Cardiac muscle cell (in vitro differentiated cells and primary cell): Measurements from ENCODE around the gene GRID1. TPM values are rescaled to one million over a fixed set of nuclear protein-coding genes. Genes with fewer than 3 reads are reported as not detected.

ENCODE experiments used
- DNase-seq, 2 donors: peaks; one replicate each; pipeline versions ENCODE4 v3.0.0 to v3.0.0-alpha.2; 2010 to 2017; ENCODE audit warnings: low read depth in 1 of 2, low spot score in 1 of 2
- H3K27ac ChIP-seq: fragments of 200-600 bp; sonication (generic); 2 replicates; pipeline ENCODE4 v1.5.1; 2016
- H3K27me3 ChIP-seq: fragments of 200-600 bp; sonication (generic); 2 replicates; pipeline ENCODE4 v1.6.0; 2016; ENCODE audit warnings: control low read depth
- H3K36me3 ChIP-seq: fragments of 200-600 bp; sonication (generic); 2 replicates; pipeline ENCODE4 v1.5.1; 2016; ENCODE audit warnings: control low read depth
- H3K4me1 ChIP-seq: fragments of 200-600 bp; sonication (generic); 2 replicates; pipeline ENCODE4 v1.8.1; 2017; ENCODE audit warnings: low read depth, mild to moderate bottlenecking, mixed run types
- H3K4me3 ChIP-seq: fragments of 200-600 bp; sonication (generic); 2 replicates; pipeline ENCODE4 v1.5.1; 2016; ENCODE audit warnings: mild to moderate bottlenecking
- H3K9me3 ChIP-seq: fragments of 200-600 bp; sonication (generic); 2 replicates; pipeline ENCODE4 v1.5.1; 2017; ENCODE audit warnings: low read depth, mild to moderate bottlenecking, control low read depth
- polyA plus RNA-seq: library from polyadenylated mRNA; unstranded; fragments of >200 nt; fragmentation: Nextera tagmentation; extraction: Ambion mirVana; gene quantifications from 2 replicates; pipeline ENCODE4 v1.2.1, GENCODE V29; 2016
- total RNA-seq: library from RNA; depleted of rRNA; stranded (reverse); fragments of >200 nt; gene quantifications from 2 replicates; pipeline ENCODE4 v1.2.3, GENCODE V29; 2016
- TF ChIP-seq, protein P1 (sequence below): IDR thresholded peaks from 2 replicates; pipeline ENCODE4 v1.5.1; 2012; ENCODE audit warnings: low read depth, mild to moderate bottlenecking, low read length

Gene GRID1
- total and polyA plus RNA-seq, 2 experiments from 2014 or later, result 1.5 to 1.6 TPM

DNA sequence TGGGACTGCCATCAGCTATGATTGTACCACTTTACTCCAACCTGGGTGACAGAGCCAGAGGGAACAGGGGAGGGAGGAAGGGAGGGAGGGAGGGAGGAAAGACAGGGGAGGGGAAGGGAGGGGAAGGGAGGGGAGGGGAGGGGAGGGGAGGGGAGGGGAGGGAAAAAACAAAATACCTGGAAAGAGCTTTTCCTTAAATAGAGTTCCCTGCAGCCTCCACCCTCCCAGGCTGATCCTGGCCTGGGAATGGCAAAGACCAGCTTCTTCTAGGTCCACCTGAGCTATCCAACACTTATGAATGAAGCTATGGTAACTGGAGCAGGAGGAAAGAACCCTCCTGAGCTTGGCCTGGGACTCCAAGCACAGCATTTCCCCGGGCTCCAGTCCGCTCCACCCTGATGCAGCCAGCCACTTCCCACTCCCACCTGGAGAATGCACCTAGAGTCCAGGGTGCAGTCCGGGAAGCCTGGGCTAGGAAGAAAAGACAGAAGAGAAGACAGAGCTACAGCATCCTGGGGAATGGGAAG lies 66.1 kb downstream of the GRID1 start:
- H3K9me3 ChIP-seq, result no peaks in the 10 kb centered on the region
- no peaks in the 10 kb centered on the region for H3K4me1 ChIP-seq
- H3K36me3 ChIP-seq, result no peaks in the 10 kb centered on the region
- no peak overlapping the region for H3K4me3 ChIP-seq
- no peak for DNase-seq
- H3K27me3 ChIP-seq, result no peaks in the 10 kb centered on the region
- H3K27ac ChIP-seq, result no peak overlapping the region
- TF ChIP-seq, protein P1, sequence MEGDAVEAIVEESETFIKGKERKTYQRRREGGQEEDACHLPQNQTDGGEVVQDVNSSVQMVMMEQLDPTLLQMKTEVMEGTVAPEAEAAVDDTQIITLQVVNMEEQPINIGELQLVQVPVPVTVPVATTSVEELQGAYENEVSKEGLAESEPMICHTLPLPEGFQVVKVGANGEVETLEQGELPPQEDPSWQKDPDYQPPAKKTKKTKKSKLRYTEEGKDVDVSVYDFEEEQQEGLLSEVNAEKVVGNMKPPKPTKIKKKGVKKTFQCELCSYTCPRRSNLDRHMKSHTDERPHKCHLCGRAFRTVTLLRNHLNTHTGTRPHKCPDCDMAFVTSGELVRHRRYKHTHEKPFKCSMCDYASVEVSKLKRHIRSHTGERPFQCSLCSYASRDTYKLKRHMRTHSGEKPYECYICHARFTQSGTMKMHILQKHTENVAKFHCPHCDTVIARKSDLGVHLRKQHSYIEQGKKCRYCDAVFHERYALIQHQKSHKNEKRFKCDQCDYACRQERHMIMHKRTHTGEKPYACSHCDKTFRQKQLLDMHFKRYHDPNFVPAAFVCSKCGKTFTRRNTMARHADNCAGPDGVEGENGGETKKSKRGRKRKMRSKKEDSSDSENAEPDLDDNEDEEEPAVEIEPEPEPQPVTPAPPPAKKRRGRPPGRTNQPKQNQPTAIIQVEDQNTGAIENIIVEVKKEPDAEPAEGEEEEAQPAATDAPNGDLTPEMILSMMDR, result no peak

DNA sequence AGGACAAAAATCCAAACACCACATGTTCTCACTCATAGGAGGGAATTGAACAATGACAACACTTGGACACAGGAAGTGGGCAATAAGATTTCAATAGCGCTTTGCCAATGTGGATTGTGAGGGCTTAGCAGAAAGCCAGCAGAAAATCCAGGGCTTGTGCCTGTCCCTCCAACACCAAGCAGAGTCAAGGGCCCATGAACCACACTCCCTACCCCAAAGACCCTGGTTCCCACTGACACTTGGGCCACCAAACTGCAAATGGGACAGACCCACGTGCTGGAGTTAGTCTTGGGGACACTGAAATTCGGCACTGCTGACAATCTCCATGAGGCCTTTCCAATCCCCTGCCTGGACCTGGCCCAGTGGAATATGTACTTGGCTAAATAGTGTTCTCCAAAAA lies 67.0 kb downstream of the GRID1 start:
- Histone ChIP-seq H3K9me3 (no peaks in the 10 kb centered on the region), H3K27ac (no peak overlapping the region), H3K36me3 (no peaks in the 10 kb centered on the region), H3K4me1 (no peaks in the 10 kb centered on the region), H3K4me3 (no peak overlapping the region), H3K27me3 (no peaks in the 10 kb centered on the region)
- no peak for DNase-seq
- TF ChIP-seq, protein P1, result no peak

DNA sequence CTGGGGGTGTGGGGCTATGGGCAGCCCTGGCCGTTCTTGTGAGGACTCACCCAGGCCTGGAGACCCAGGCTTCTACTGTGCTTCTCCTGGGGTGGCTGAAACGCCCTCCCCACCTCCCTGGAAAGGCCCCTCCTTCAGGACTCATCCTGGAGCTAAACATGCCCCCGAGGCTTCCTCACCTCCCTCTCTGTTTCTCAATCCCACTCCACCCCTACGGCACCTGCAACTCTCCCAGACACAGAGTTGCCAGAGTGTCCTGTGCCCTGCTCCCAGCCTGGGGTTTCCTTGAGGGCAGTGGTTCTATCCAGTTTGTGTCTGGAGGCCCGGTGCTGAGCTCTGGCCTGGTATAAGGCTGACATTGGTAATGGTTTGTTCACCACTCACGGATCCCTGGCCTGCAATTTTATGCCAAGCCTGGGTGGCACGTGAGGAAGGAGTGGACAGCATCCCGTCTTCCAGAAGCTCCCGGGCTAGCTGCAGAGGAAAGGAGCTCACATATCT lies 68.0 kb downstream of the GRID1 start:
- H3K36me3 ChIP-seq, result no peaks in the 10 kb centered on the region
- no peaks in the 10 kb centered on the region for H3K4me1 ChIP-seq
- DNase-seq, result no peak
- no peaks in the 10 kb centered on the region for H3K9me3 ChIP-seq
- TF ChIP-seq, protein P1, result no peak
- H3K27ac ChIP-seq, result no peak overlapping the region
- no peak overlapping the region for H3K4me3 ChIP-seq
- no peaks in the 10 kb centered on the region for H3K27me3 ChIP-seq

DNA sequence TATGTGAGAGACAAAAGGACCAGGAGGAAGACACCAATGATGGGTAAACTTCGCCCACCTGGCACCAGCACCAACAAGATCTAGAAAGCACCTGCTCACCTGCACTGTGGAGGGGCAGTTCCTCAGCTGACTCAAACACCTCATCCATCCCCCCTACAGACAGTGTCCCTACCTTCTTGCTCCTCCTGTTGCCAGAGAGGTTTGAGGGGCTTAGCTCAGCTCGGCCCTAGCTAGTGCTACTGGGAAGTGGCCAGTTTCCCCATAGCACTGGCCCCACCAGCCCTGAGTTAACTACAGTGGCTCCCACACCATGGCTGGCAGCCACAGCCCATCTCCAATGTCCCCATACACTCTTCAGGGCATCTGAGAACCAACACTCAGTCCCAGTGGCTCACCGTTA lies 70.8 kb downstream of the GRID1 start:
- Histone ChIP-seq H3K9me3 (no peaks in the 10 kb centered on the region), H3K4me3 (no peak overlapping the region), H3K36me3 (no peaks in the 10 kb centered on the region), H3K4me1 (no peaks in the 10 kb centered on the region), H3K27ac (no peak overlapping the region), H3K27me3 (no peaks in the 10 kb centered on the region)
- no peak for DNase-seq
- TF ChIP-seq, protein P1, result no peak

DNA sequence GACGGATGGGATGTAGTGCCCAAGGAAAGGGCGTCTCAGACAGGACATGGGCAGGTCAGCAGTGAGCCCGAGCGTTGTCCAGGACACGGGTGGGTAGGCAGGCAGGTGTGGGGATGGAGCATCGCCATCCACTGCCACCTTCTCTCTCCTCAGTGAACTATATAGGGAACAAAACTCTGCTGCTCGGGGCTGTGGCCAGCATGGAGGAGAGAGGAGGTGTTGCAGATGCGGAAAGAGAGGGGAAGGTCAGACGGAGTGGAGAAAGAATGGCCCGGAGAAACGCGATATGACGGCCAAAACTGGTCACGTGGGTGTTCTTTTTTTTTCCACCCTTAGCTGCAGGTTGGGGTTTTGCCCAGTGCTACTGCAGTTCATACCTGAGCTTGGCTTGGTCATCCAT lies 71.2 kb downstream of the GRID1 start:
- TF ChIP-seq, protein P1, result no peak
- Histone ChIP-seq H3K4me1 (no peaks in the 10 kb centered on the region), H3K9me3 (no peaks in the 10 kb centered on the region), H3K4me3 (no peak overlapping the region), H3K27ac (no peak overlapping the region), H3K36me3 (no peaks in the 10 kb centered on the region), H3K27me3 (no peaks in the 10 kb centered on the region)
- no peak for DNase-seq
